Activated CD8-positive, alpha-beta T cell treated with anti-CD3 and anti-CD28 coated beads for 36 hours (primary cell): ENCODE measurements around the gene SORCS2. TPM values are rescaled to one million over a fixed set of nuclear protein-coding genes. Genes with fewer than 3 reads are reported as not detected.

Experiments
- ATAC-seq: fragments of 200-7000 bp; cut with Tn5 transposase; one replicate; pipeline ENCODE4 v1.10.0; 2021; ENCODE audit warnings: mild to moderate bottlenecking, moderate library complexity
- CTCF ChIA-PET: fragments of 350-600 bp; sonication (Branson Sonifier 250); formaldehyde crosslinking; loops from one replicate; lab custom pipeline; 2021; ENCODE audit warnings: antibody characterized with exemption; lab: Charles Lee
- POLR2A ChIA-PET: fragments of 350-600 bp; sonication (Branson Sonifier 250); formaldehyde crosslinking; loops from one replicate; lab custom pipeline; 2021; ENCODE audit warnings: antibody characterized with exemption; lab: Charles Lee
- DNase-seq: peaks from one replicate; pipeline ENCODE4 v3.0.0-alpha.2; 2020
- H3K27ac Mint-ChIP-seq: one replicate; pipeline ENCODE4 v1.8.0; 2021; ENCODE audit warnings: mild to moderate bottlenecking, mixed read lengths
- H3K27me3 Mint-ChIP-seq: one replicate; pipeline ENCODE4 v1.8.0; 2021; ENCODE audit warnings: mixed read lengths
- H3K36me3 Mint-ChIP-seq: one replicate; pipeline ENCODE4 v1.8.0; 2021; ENCODE audit warnings: low read depth, mixed read lengths
- H3K4me1 Mint-ChIP-seq: one replicate; pipeline ENCODE4 v1.8.0; 2021; ENCODE audit warnings: low read depth, mixed read lengths
- H3K4me3 Mint-ChIP-seq: one replicate; pipeline ENCODE4 v1.8.0; 2021; ENCODE audit warnings: mild to moderate bottlenecking, moderate library complexity, mixed read lengths
- H3K9me3 Mint-ChIP-seq: one replicate; pipeline ENCODE4 v1.8.0; 2021; ENCODE audit warnings: mixed read lengths
- CTCF ChIP-seq: fragments of 200-600 bp; IDR thresholded peaks from one replicate; pipeline ENCODE4 v1.8.0; 2022; ENCODE audit warnings: antibody characterized with exemption, mild to moderate bottlenecking
- intact Hi-C: fragments of 100-400 bp; cut with micrococcal nuclease; formaldehyde crosslinking; loops from one replicate; pipeline ENCODE4 v1.10.0; 2022
- total RNA-seq, 2 experiments: library from RNA; stranded (reverse); gene quantifications; one replicate each; pipeline ENCODE4 v1.2.3, GENCODE V29; 2021

The SORCS2 gene
- total RNA-seq, 2 experiments from 2014 or later, result 0.05 TPM; not detected in 1

GRCh38 chr4:7392438-7393421 lies 200.4 kb downstream of the SORCS2 start:
- no peaks in the 10 kb centered on the region for H3K27me3 Mint-ChIP-seq
- peaks cover 2% of the 10 kb centered on the region for H3K9me3 Mint-ChIP-seq
- ATAC-seq, result no peak
- no peaks in the 10 kb centered on the region for H3K36me3 Mint-ChIP-seq
- no peak for DNase-seq
- no peak for TF ChIP-seq CTCF
- no peaks in the 10 kb centered on the region for H3K4me1 Mint-ChIP-seq
- POLR2A ChIA-PET, result no interaction called here
- intact Hi-C loops, result no loop called here
- CTCF ChIA-PET, result no interaction called here
- H3K27ac Mint-ChIP-seq, result no peak overlapping the region
- H3K4me3 Mint-ChIP-seq, result no peak overlapping the region

GRCh38 chr4:7393601-7394575 lies 201.6 kb downstream of the SORCS2 start:
- Mint-ChIP-seq H3K27ac (no peak overlapping the region), H3K36me3 (no peaks in the 10 kb centered on the region), H3K27me3 (peaks cover 3% of the 10 kb centered on the region), H3K9me3 (no peaks in the 10 kb centered on the region), H3K4me1 (no peaks in the 10 kb centered on the region), H3K4me3 (no peak overlapping the region)
- CTCF ChIA-PET, result no interaction called here
- POLR2A ChIA-PET, result no interaction called here
- ATAC-seq (no peak), DNase-seq (no peak)
- no peak for TF ChIP-seq CTCF
- intact Hi-C loops, result no loop called here

- no peak overlapping the region for H3K27ac Mint-ChIP-seq
- H3K36me3 Mint-ChIP-seq, result no peaks in the 10 kb centered on the region
- no peak overlapping the region for H3K4me3 Mint-ChIP-seq
- H3K9me3 Mint-ChIP-seq, result no peaks in the 10 kb centered on the region
- POLR2A ChIA-PET, result no interaction called here
- CTCF ChIA-PET, result no interaction called here
- H3K4me1 Mint-ChIP-seq, result no peaks in the 10 kb centered on the region
- no peak for TF ChIP-seq CTCF
- H3K27me3 Mint-ChIP-seq, result peaks cover 5% of the 10 kb centered on the region
- DNase-seq, result no peak
- no peak for ATAC-seq
- intact Hi-C loops, result no loop called here
Observed at GRCh38 chr4:7394681-7395451, 202.5 kb downstream of the SORCS2 start.

GRCh38 chr4:7395645-7396044 lies 203.3 kb downstream of the SORCS2 start:
- intact Hi-C loops, result no loop called here
- CTCF ChIA-PET, result no interaction called here
- no peak for TF ChIP-seq CTCF
- Mint-ChIP-seq H3K36me3 (no peaks in the 10 kb centered on the region), H3K4me1 (no peaks in the 10 kb centered on the region), H3K27ac (no peak overlapping the region), H3K9me3 (no peaks in the 10 kb centered on the region), H3K27me3 (peaks cover 7% of the 10 kb centered on the region), H3K4me3 (no peak overlapping the region)
- DNase-seq (no peak), ATAC-seq (no peak)
- POLR2A ChIA-PET, result no interaction called here
